PC-9 (cell line): ENCODE measurements around the gene RNF180. TPM values are rescaled to one million over a fixed set of nuclear protein-coding genes. Genes with fewer than 3 reads are reported as not detected.

ENCODE experiments used
- BruUV-seq: library from RNA; stranded (reverse); fragments of 400-500 nt; replicated peaks from 2 replicates; lab custom pipeline; 2021; lab: Mats Ljungman, UMichigan
- CTCF ChIA-PET: fragments of 300-600 bp; sonication (Branson Sonifier 250); formaldehyde crosslinking; loops from one replicate; lab custom pipeline; 2022; ENCODE audit warnings: antibody characterized with exemption; lab: Charles Lee
- POLR2A ChIA-PET: fragments of 300-600 bp; sonication (Branson Sonifier 250); formaldehyde crosslinking; loops from one replicate; lab custom pipeline; 2022; ENCODE audit warnings: antibody characterized with exemption; ENCODE audit not compliant: unreplicated experiment; lab: Charles Lee
- DNase-seq, 2 experiments: peaks; one replicate each; pipeline versions ENCODE4 v3.0.0 to v3.0.0-alpha.2; 2015 to 2022; ENCODE audit warnings: mixed read lengths in 1 of 2
- H2AFZ ChIP-seq: fragments of 200-600 bp; sonication (generic); 2 replicates; pipeline ENCODE4 v1.8.1; 2017; ENCODE audit warnings: antibody characterized with exemption
- H3F3A ChIP-seq: fragments of 200-600 bp; sonication (generic); 2 replicates; pipeline ENCODE4 v1.8.1; 2017; ENCODE audit warnings: antibody characterized with exemption, mild to moderate bottlenecking, low read depth; ENCODE audit not compliant: insufficient read depth
- H3K27ac ChIP-seq: fragments of 200-600 bp; sonication (generic); 2 replicates; pipeline ENCODE4 v1.6.1; 2016; ENCODE audit warnings: mixed run types
- H3K27me3 ChIP-seq: fragments of 200-600 bp; sonication (generic); 2 replicates; pipeline ENCODE4 v1.6.1; 2016; ENCODE audit warnings: low read depth, mixed run types; ENCODE audit not compliant: insufficient read depth
- H3K36me3 ChIP-seq: fragments of 200-600 bp; sonication (generic); 2 replicates; pipeline ENCODE4 v1.6.1; 2016; ENCODE audit warnings: low read depth, mixed run types
- H3K4me1 ChIP-seq: fragments of 200-600 bp; sonication (generic); replicated peaks from 2 replicates; pipeline ENCODE4 v1.6.1; 2016; ENCODE audit warnings: mixed run types; ENCODE audit not compliant: insufficient read depth
- H3K4me2 ChIP-seq: fragments of 200-600 bp; sonication (generic); 2 replicates; pipeline ENCODE4 v1.6.1; 2017; ENCODE audit warnings: mixed run types
- H3K4me3 ChIP-seq: fragments of 200-600 bp; sonication (generic); 2 replicates; pipeline ENCODE4 v1.6.1; 2016; ENCODE audit warnings: mixed run types
- H3K79me2 ChIP-seq: fragments of 200-600 bp; sonication (generic); 2 replicates; pipeline ENCODE4 v1.6.1; 2017; ENCODE audit warnings: low read depth, mixed run types
- H3K9me2 ChIP-seq: fragments of 200-600 bp; sonication (generic); 2 replicates; pipeline ENCODE4 v1.8.1; 2017; ENCODE audit warnings: mild to moderate bottlenecking; ENCODE audit not compliant: insufficient read depth
- H3K9me3 ChIP-seq: fragments of 200-600 bp; sonication (generic); 2 replicates; pipeline ENCODE4 v1.8.1; 2016; ENCODE audit warnings: low read depth; ENCODE audit not compliant: insufficient read depth
- H4K20me1 ChIP-seq: fragments of 200-600 bp; sonication (generic); 2 replicates; pipeline ENCODE4 v1.8.1; 2017; ENCODE audit not compliant: insufficient read depth
- CTCF ChIP-seq: fragments of 200-600 bp; sonication (generic); conservative IDR thresholded peaks from 2 replicates; pipeline ENCODE4 v1.6.1; 2017; ENCODE audit warnings: mixed run types, antibody characterized with exemption, mild to moderate bottlenecking, moderate library complexity
- EZH2 ChIP-seq: fragments of 200-600 bp; sonication (generic); IDR thresholded peaks from 2 replicates; pipeline ENCODE4 v1.8.0; 2017; ENCODE audit warnings: antibody characterized with exemption, low read depth
- intact Hi-C: fragments of 100-400 bp; cut with micrococcal nuclease; formaldehyde crosslinking; loops from one replicate; pipeline ENCODE4 v1.10.0; 2022; ENCODE audit not compliant: unreplicated experiment
- total RNA-seq: library from RNA; stranded (reverse); gene quantifications from 2 replicates; pipeline ENCODE4 v1.2.3, GENCODE V29; 2021

RNF180 gene
- total RNA-seq, 1 experiment from 2014 or later, result not detected

GRCh38 chr5:64207978-64208377 is 42.3 kb downstream of the RNF180 start:
- Histone ChIP-seq H2AFZ (no peak overlapping the region), H3K79me2 (no peaks in the 10 kb centered on the region), H3K9me3 (no peaks in the 10 kb centered on the region), H4K20me1 (no peaks in the 10 kb centered on the region), H3K9me2 (no peaks in the 10 kb centered on the region), H3K4me1 (no peaks in the 10 kb centered on the region), H3K4me2 (no peak overlapping the region), H3K4me3 (no peak overlapping the region), H3K36me3 (no peaks in the 10 kb centered on the region), H3K27me3 (no peaks in the 10 kb centered on the region), H3K27ac (no peak overlapping the region), H3F3A (no peaks in the 10 kb centered on the region)
- BruUV-seq, result no TSS peak
- intact Hi-C loops, result loop anchor here (2.0 to 5.0 kb wide), 3 partner anchors 61 to 806 kb away; no protein-coding TSS in a partner anchor
- ChIA-PET POLR2A (no interaction called here), CTCF (no interaction called here)
- TF ChIP-seq CTCF (peak; percentile 68), EZH2 (no peak)
- no peak for DNase-seq

DNA sequence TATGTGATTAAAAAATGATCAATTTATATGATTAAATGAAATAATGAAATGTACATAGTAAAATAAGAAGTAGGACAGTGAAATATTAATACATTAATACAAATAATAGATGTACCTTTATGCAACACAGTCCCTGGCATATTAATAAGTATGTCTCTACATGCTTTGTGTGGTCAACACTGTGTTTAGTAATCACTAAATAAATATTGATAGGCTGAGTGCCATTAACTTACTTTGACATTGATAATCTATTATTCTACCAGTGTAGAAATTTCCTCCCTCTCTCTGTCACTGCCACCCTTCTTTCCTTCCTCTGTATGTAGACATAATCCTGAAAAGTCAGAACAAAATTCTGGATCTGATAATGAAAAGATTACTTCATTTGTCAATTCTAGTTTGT is 43.7 kb downstream of the RNF180 start:
- intact Hi-C loops, result loop anchor here (2.0 to 5.0 kb wide), 3 partner anchors 62 to 807 kb away; no protein-coding TSS in a partner anchor
- TF ChIP-seq CTCF, result no peak
- TF ChIP-seq EZH2, result no peak

DNA sequence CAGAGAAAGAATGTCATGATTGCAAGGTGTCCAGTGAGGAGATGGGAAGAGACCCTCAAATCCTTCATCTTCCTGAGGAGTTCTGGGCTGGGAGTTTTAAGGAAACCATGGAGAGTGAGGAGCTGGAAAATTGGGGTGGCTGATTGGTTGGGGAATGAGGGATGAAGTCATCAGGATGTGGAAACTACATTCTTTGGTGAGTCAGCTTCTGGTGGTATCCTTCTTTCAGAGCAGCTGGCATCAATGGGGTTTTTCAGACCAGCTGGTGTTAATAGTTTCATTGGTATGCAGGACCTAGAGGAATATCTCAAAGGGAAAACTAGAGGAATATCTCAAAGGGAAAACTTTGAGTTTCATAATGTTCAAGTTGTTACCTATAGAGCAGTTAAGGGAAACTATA is 45.2 kb downstream of the RNF180 start:
- no peak overlapping the region for H3K4me2 ChIP-seq
- intact Hi-C loops, result no loop called here
- no peaks in the 10 kb centered on the region for H3K9me3 ChIP-seq
- no peaks in the 10 kb centered on the region for H4K20me1 ChIP-seq
- ChIA-PET POLR2A (interaction anchor here (0.5 kb wide), 1 partner anchor 29 kb away, joined by 9 read pairs; no protein-coding TSS in a partner anchor), CTCF (no interaction called here)
- BruUV-seq, result no TSS peak
- no peak for DNase-seq
- H3K4me3 ChIP-seq, result no peak overlapping the region
- no peak overlapping the region for H2AFZ ChIP-seq
- H3F3A ChIP-seq, result no peaks in the 10 kb centered on the region
- H3K79me2 ChIP-seq, result no peaks in the 10 kb centered on the region
- no peaks in the 10 kb centered on the region for H3K9me2 ChIP-seq
- no peak overlapping the region for H3K27ac ChIP-seq
- no peaks in the 10 kb centered on the region for H3K27me3 ChIP-seq
- H3K36me3 ChIP-seq, result no peaks in the 10 kb centered on the region
- H3K4me1 ChIP-seq, result no peaks in the 10 kb centered on the region
- TF ChIP-seq EZH2 (no peak), CTCF (no peak)

More for the DNA sequence above, 43.7 kb downstream of the RNF180 start:
- Histone ChIP-seq H3K79me2 (no peaks in the 10 kb centered on the region), H3K9me3 (no peaks in the 10 kb centered on the region), H3K36me3 (no peaks in the 10 kb centered on the region), H3K4me1 (no peaks in the 10 kb centered on the region), H3K9me2 (no peaks in the 10 kb centered on the region), H3K27me3 (no peaks in the 10 kb centered on the region), H4K20me1 (no peaks in the 10 kb centered on the region), H2AFZ (no peak overlapping the region), H3K27ac (no peak overlapping the region), H3F3A (no peaks in the 10 kb centered on the region), H3K4me2 (no peak overlapping the region), H3K4me3 (no peak overlapping the region)
- ChIA-PET POLR2A (no interaction called here), CTCF (no interaction called here)
- no TSS peak for BruUV-seq
- DNase-seq, result no peak
